Left ventricle myocardium inferior (tissue), 1 donor: ENCODE measurements around the gene SNX25. TPM values are rescaled to one million over a fixed set of nuclear protein-coding genes. Genes with fewer than 3 reads are reported as not detected.
"Not testable (repeated sequence)": the region's sequence is repeated elsewhere in the genome, so short reads cannot be mapped to it uniquely, and the experiment has no call there.

Source experiments
- DNase-seq: peaks from one replicate; pipeline ENCODE4 v3.0.0-alpha.2; 2020
- H3K27ac ChIP-seq: fragments of 200-600 bp; replicated peaks from 2 replicates; pipeline ENCODE4 v1.8.0; 2021
- H3K27me3 ChIP-seq: fragments of 200-600 bp; 2 replicates; pipeline ENCODE4 v1.8.0; 2021; ENCODE audit warnings: low read depth
- H3K36me3 ChIP-seq: fragments of 200-600 bp; 2 replicates; pipeline ENCODE4 v1.8.0; 2021
- H3K4me1 ChIP-seq: fragments of 200-600 bp; 2 replicates; pipeline ENCODE4 v1.8.0; 2021
- H3K4me3 ChIP-seq: fragments of 200-600 bp; 2 replicates; pipeline ENCODE4 v1.8.0; 2021; ENCODE audit warnings: mild to moderate bottlenecking, moderate library complexity
- H3K9me3 ChIP-seq: fragments of 200-600 bp; replicated peaks from 2 replicates; pipeline ENCODE4 v1.8.0; 2021
- CTCF ChIP-seq: fragments of 200-600 bp; IDR thresholded peaks from 2 replicates; pipeline ENCODE4 v1.8.0; 2021; ENCODE audit warnings: antibody characterized with exemption, mild to moderate bottlenecking, borderline replicate concordance
- intact Hi-C: fragments of 100-400 bp; cut with micrococcal nuclease; formaldehyde crosslinking; loops from one replicate; pipeline ENCODE4 v1.11.0; 2022
- total RNA-seq: library from RNA; stranded (reverse); fragmentation: NEBNext Ultra II Directional; extraction: Animal tissue kit (Norgen Biotek cat#: 25700); gene quantifications from one replicate; pipeline ENCODE4 v1.2.1, GENCODE V29; 2021
- donor health status: DM: no; HTN: yes; CAD: no; lungs with severe emphysema.

Gene SNX25
- total RNA-seq, 1 donor from 2014 or later, result 10.8 TPM

GRCh38 chr4:185309770-185310169, 100.4 kb downstream of the SNX25 start:
- no peaks in the 10 kb centered on the region for H3K27me3 ChIP-seq
- intact Hi-C loops, result no loop called here
- H3K9me3 ChIP-seq, result no peaks in the 10 kb centered on the region
- H3K4me1 ChIP-seq, result peaks cover 4% of the 10 kb centered on the region
- TF ChIP-seq CTCF, result no peak
- peaks cover 36% of the 10 kb centered on the region for H3K36me3 ChIP-seq
- no peak for DNase-seq
- H3K27ac ChIP-seq, result no peak overlapping the region
- no peak overlapping the region for H3K4me3 ChIP-seq

- Histone ChIP-seq H3K4me1 (no peaks in the 10 kb centered on the region), H3K4me3 (no peak overlapping the region), H3K27ac (no peak overlapping the region), H3K27me3 (no peaks in the 10 kb centered on the region), H3K36me3 (peaks cover 43% of the 10 kb centered on the region), H3K9me3 (no peaks in the 10 kb centered on the region)
- intact Hi-C loops, result no loop called here
- DNase-seq, result no peak
- TF ChIP-seq CTCF, result no peak
Observed at GRCh38 chr4:185311113-185311888, 101.9 kb downstream of the SNX25 start.

GRCh38 chr4:185312699-185313098, 103.3 kb downstream of the SNX25 start:
- Histone ChIP-seq H3K4me3 (no peak overlapping the region), H3K27me3 (no peaks in the 10 kb centered on the region), H3K4me1 (no peaks in the 10 kb centered on the region), H3K36me3 (peaks cover 50% of the 10 kb centered on the region), H3K27ac (no peak overlapping the region), H3K9me3 (peaks cover 5% of the 10 kb centered on the region)
- no peak for DNase-seq
- intact Hi-C loops, result no loop called here
- no peak for TF ChIP-seq CTCF

- H3K4me1 ChIP-seq, H3K27me3 ChIP-seq, DNase-seq, H3K4me3 ChIP-seq, intact Hi-C loops, H3K27ac ChIP-seq, H3K9me3 ChIP-seq: not testable (repeated sequence)
- peaks cover 60% of the 10 kb centered on the region for H3K36me3 ChIP-seq
Observed at GRCh38 chr4:185317462-185317861, 108.1 kb downstream of the SNX25 start.

GRCh38 chr4:185317880-185318279, 108.5 kb downstream of the SNX25 start:
- peaks cover 5% of the 10 kb centered on the region for H3K9me3 ChIP-seq
- DNase-seq, result no peak
- H3K4me3 ChIP-seq, result no peak overlapping the region
- no peaks in the 10 kb centered on the region for H3K27me3 ChIP-seq
- intact Hi-C loops, result no loop called here
- TF ChIP-seq CTCF, result no peak
- H3K27ac ChIP-seq, result no peak overlapping the region
- H3K4me1 ChIP-seq, result no peaks in the 10 kb centered on the region
- H3K36me3 ChIP-seq, result peaks cover 56% of the 10 kb centered on the region

- Histone ChIP-seq H3K27ac (no peak overlapping the region), H3K36me3 (peaks cover 48% of the 10 kb centered on the region), H3K27me3 (no peaks in the 10 kb centered on the region), H3K4me1 (no peaks in the 10 kb centered on the region), H3K4me3 (no peak overlapping the region), H3K9me3 (peaks cover 5% of the 10 kb centered on the region)
- TF ChIP-seq CTCF, result no peak
- no peak for DNase-seq
- intact Hi-C loops, result no loop called here
Observed at GRCh38 chr4:185318679-185319078, 109.3 kb downstream of the SNX25 start.
